ENCODE measurements around the gene NOS3. TPM values are rescaled to one million over a fixed set of nuclear protein-coding genes. Genes with fewer than 3 reads are reported as not detected.

The NOS3 gene
- total and polyA plus RNA-seq, 2 experiments from 2014 or later = 2.6 to 6.1 TPM

GRCh38 chr7:150961510-150962289 lies 29.1 kb upstream of the NOS3 start:
- no peak overlapping the region for H2AFZ ChIP-seq
- peaks cover 11% of the 10 kb centered on the region; the same call in 1 of the 2 replicates for H3K4me1 ChIP-seq (ENCODE audit: insufficient read depth)
- no peaks in the 10 kb centered on the region for H3K9me2 ChIP-seq (ENCODE audit: insufficient read depth)
- no peaks in the 10 kb centered on the region for H3K79me2 ChIP-seq (replicated peaks; ENCODE audit: insufficient read depth)
- TF ChIP-seq EZH2phosphoT487 (IDR thresholded peaks at IDR 0.05; ENCODE audit: unreplicated experiment) (no peak), EZH2 (IDR thresholded peaks at IDR 0.05; ENCODE audit: low read depth, unreplicated experiment) (no peak), JUNB (IDR thresholded peaks at IDR 0.05; ENCODE audit: unreplicated experiment) (no peak)
- TF ChIP-seq, protein P1, sequence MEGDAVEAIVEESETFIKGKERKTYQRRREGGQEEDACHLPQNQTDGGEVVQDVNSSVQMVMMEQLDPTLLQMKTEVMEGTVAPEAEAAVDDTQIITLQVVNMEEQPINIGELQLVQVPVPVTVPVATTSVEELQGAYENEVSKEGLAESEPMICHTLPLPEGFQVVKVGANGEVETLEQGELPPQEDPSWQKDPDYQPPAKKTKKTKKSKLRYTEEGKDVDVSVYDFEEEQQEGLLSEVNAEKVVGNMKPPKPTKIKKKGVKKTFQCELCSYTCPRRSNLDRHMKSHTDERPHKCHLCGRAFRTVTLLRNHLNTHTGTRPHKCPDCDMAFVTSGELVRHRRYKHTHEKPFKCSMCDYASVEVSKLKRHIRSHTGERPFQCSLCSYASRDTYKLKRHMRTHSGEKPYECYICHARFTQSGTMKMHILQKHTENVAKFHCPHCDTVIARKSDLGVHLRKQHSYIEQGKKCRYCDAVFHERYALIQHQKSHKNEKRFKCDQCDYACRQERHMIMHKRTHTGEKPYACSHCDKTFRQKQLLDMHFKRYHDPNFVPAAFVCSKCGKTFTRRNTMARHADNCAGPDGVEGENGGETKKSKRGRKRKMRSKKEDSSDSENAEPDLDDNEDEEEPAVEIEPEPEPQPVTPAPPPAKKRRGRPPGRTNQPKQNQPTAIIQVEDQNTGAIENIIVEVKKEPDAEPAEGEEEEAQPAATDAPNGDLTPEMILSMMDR (conservative IDR thresholded peaks at IDR 0.05; ENCODE audit: low read depth in 2 of 2) = no peak
- no peaks in the 10 kb centered on the region for H4K20me1 ChIP-seq (replicated peaks; ENCODE audit: insufficient read depth)
- DNase-seq (ENCODE audit: low spot score) (no peak), ATAC-seq (no peak)
- H3K36me3 Mint-ChIP-seq (ENCODE audit: low read depth) = no peaks in the 10 kb centered on the region
- H3K4me3 ChIP-seq = no peak overlapping the region
- peaks cover 14% of the 10 kb centered on the region for H3K4me1 Mint-ChIP-seq
- no peaks in the 10 kb centered on the region for H3F3A ChIP-seq (replicated peaks; ENCODE audit: low read depth)
- H3K4me3 Mint-ChIP-seq = no peak overlapping the region
- no peak overlapping the region; the same call in 1 of the 2 replicates for H3K27ac Mint-ChIP-seq
- peaks cover 14% of the 10 kb centered on the region for H3K27me3 Mint-ChIP-seq (ENCODE audit: insufficient read depth, low read depth, poor library complexity)
- H3K9me3 Mint-ChIP-seq = no peaks in the 10 kb centered on the region
- H3K36me3 ChIP-seq (ENCODE audit: insufficient read depth) = no peaks in the 10 kb centered on the region
- peaks cover 28% of the 10 kb centered on the region for H3K27me3 ChIP-seq (ENCODE audit: insufficient read depth)
- H3K27ac ChIP-seq (ENCODE audit: low read depth) = no peak overlapping the region
- no peak overlapping the region for H3K4me2 ChIP-seq

- Mint-ChIP-seq H3K4me3 (no peak overlapping the region), H3K9me3 (no peaks in the 10 kb centered on the region), H3K27ac (no peak overlapping the region; the same call in 1 of the 2 replicates), H3K27me3 (ENCODE audit: insufficient read depth, low read depth, poor library complexity) (peaks cover 10% of the 10 kb centered on the region), H3K4me1 (peaks cover 14% of the 10 kb centered on the region), H3K36me3 (ENCODE audit: low read depth) (no peaks in the 10 kb centered on the region)
- H3K9me2 ChIP-seq (ENCODE audit: insufficient read depth) = no peaks in the 10 kb centered on the region
- ATAC-seq = no peak
- H3K4me3 ChIP-seq = no peak overlapping the region
- no peak overlapping the region for H2AFZ ChIP-seq
- no peak overlapping the region for H3K27ac ChIP-seq (ENCODE audit: low read depth)
- H3K27me3 ChIP-seq (ENCODE audit: insufficient read depth) = peaks cover 23% of the 10 kb centered on the region
- H3K4me2 ChIP-seq = no peak overlapping the region
- H3K4me1 ChIP-seq (ENCODE audit: insufficient read depth) = peaks cover 11% of the 10 kb centered on the region; the same call in 1 of the 2 replicates
- no peak for DNase-seq (ENCODE audit: low spot score)
- H3K79me2 ChIP-seq (replicated peaks; ENCODE audit: insufficient read depth) = no peaks in the 10 kb centered on the region
- H3F3A ChIP-seq (replicated peaks; ENCODE audit: low read depth) = no peaks in the 10 kb centered on the region
- no peaks in the 10 kb centered on the region for H4K20me1 ChIP-seq (replicated peaks; ENCODE audit: insufficient read depth)
- no peaks in the 10 kb centered on the region for H3K36me3 ChIP-seq (ENCODE audit: insufficient read depth)
- no peak for TF ChIP-seq CREB1 (CRISPR knock-in tag; IDR thresholded peaks at IDR 0.05; ENCODE audit: low read depth)
- TF ChIP-seq ZNF462 (CRISPR knock-in tag; IDR thresholded peaks at IDR 0.05) = no peak
- no peak for TF ChIP-seq ZNF331 (CRISPR knock-in tag; IDR thresholded peaks at IDR 0.05; ENCODE audit: low read depth)
- TF ChIP-seq, protein P2, sequence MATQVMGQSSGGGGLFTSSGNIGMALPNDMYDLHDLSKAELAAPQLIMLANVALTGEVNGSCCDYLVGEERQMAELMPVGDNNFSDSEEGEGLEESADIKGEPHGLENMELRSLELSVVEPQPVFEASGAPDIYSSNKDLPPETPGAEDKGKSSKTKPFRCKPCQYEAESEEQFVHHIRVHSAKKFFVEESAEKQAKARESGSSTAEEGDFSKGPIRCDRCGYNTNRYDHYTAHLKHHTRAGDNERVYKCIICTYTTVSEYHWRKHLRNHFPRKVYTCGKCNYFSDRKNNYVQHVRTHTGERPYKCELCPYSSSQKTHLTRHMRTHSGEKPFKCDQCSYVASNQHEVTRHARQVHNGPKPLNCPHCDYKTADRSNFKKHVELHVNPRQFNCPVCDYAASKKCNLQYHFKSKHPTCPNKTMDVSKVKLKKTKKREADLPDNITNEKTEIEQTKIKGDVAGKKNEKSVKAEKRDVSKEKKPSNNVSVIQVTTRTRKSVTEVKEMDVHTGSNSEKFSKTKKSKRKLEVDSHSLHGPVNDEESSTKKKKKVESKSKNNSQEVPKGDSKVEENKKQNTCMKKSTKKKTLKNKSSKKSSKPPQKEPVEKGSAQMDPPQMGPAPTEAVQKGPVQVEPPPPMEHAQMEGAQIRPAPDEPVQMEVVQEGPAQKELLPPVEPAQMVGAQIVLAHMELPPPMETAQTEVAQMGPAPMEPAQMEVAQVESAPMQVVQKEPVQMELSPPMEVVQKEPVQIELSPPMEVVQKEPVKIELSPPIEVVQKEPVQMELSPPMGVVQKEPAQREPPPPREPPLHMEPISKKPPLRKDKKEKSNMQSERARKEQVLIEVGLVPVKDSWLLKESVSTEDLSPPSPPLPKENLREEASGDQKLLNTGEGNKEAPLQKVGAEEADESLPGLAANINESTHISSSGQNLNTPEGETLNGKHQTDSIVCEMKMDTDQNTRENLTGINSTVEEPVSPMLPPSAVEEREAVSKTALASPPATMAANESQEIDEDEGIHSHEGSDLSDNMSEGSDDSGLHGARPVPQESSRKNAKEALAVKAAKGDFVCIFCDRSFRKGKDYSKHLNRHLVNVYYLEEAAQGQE (IDR thresholded peaks at IDR 0.05; ENCODE audit: unreplicated experiment) = no peak
- TF ChIP-seq EZH2 (IDR thresholded peaks at IDR 0.05; ENCODE audit: low read depth, unreplicated experiment) = no peak
Observed at GRCh38 chr7:150962290-150962552, 28.6 kb upstream of the NOS3 start.

Measured in GM23338 (cell line).